Breast epithelium (tissue), 3 donors: ENCODE data around the gene DCAF10.

Experiments used
- CTCF ChIP-seq, 3 donors: fragments of 450-650 bp; IDR thresholded peaks; one replicate each; pipeline ENCODE4 v1.5.1; 2016 to 2017; ENCODE audit warnings: antibody characterized with exemption in 3 of 3, mild to moderate bottlenecking in 3 of 3, moderate library complexity in 3 of 3
- POLR2A ChIP-seq: fragments of 450-650 bp; IDR thresholded peaks from one replicate; pipeline ENCODE4 v1.6.1; 2016; ENCODE audit warnings: antibody characterized with exemption, mild to moderate bottlenecking, moderate library complexity
- POLR2AphosphoS5 ChIP-seq, 3 donors: sonication (generic); formaldehyde crosslinking; IDR thresholded peaks; one replicate each; pipeline ENCODE4 v1.6.1; 2017; ENCODE audit warnings: antibody characterized with exemption in 3 of 3

- no peak for TF ChIP-seq POLR2A
- TF ChIP-seq CTCF (IDR thresholded peaks at IDR 0.05): no peak
- no peak for TF ChIP-seq POLR2AphosphoS5 (IDR thresholded peaks at IDR 0.05)
These were observed 10.5 kb upstream of the DCAF10 start for GRCh38 chr9:37790096-37790495.
